Vagina (tissue), 2 donors: Measurements from ENCODE around the gene TRIM15. TPM values are rescaled to one million over a fixed set of nuclear protein-coding genes. Genes with fewer than 3 reads are reported as not detected.

Experiments used
- DNase-seq, 2 donors: peaks; one replicate each; pipeline ENCODE4 v3.0.0-alpha.2; 2017; ENCODE audit errors: extremely low spot score in 2 of 2
- H3K27ac ChIP-seq: fragments of 200-600 bp; sonication (generic); one replicate; pipeline ENCODE4 v1.5.1; 2019
- H3K27me3 ChIP-seq: fragments of 200-600 bp; sonication (generic); one replicate; pipeline ENCODE4 v1.5.1; 2019
- H3K36me3 ChIP-seq, 2 donors: fragments of 200-600 bp; sonication (generic); one replicate each; pipeline ENCODE4 v1.5.1; 2017 to 2019
- H3K4me1 ChIP-seq: fragments of 200-600 bp; sonication (generic); one replicate; pipeline ENCODE4 v1.5.1; 2019
- H3K4me3 ChIP-seq, 2 donors: fragments of 200-600 bp; sonication (generic); 1 replicate in 1 of 2; 2 replicates in 1 of 2; pipeline ENCODE4 v1.5.1; 2016 to 2019
- H3K9me3 ChIP-seq: fragments of 200-600 bp; sonication (generic); one replicate; pipeline ENCODE4 v1.5.1; 2019
- POLR2A ChIP-seq, 2 donors: fragments of 450-650 bp; IDR thresholded peaks; one replicate each; pipeline ENCODE4 v1.6.1; 2017; ENCODE audit warnings: antibody characterized with exemption in 2 of 2, mild to moderate bottlenecking in 2 of 2, moderate library complexity in 2 of 2
- POLR2AphosphoS5 ChIP-seq, 2 donors: sonication (generic); formaldehyde crosslinking; IDR thresholded peaks; one replicate each; pipeline ENCODE4 v1.9.0; 2017; ENCODE audit warnings: antibody characterized with exemption in 2 of 2, mild to moderate bottlenecking in 2 of 2, low read depth in 1 of 2; ENCODE audit not compliant: insufficient read depth in 1 of 2
- intact Hi-C: fragments of 100-400 bp; cut with DNase I; formaldehyde crosslinking; loops from one replicate; pipeline ENCODE4 v1.15.1; 2023
- total RNA-seq: library from RNA; depleted of rRNA; stranded (reverse); fragments of >200 nt; gene quantifications from one replicate; pipeline ENCODE4 v1.2.3, GENCODE V29; 2016
- TF ChIP-seq, protein P1 (sequence below), 3 experiments: fragments of 450-650 bp in 2 of 3; fragments of 200-600 bp in 1 of 3; sonication (generic) in 1 of 3; IDR thresholded peaks; one replicate each; pipeline ENCODE4 v1.5.1; 2017 to 2019; ENCODE audit warnings: antibody characterized with exemption in 3 of 3, mild to moderate bottlenecking in 2 of 3, moderate library complexity in 2 of 3

Gene TRIM15
- total RNA-seq, 1 donor from 2014 or later = not detected

DNA sequence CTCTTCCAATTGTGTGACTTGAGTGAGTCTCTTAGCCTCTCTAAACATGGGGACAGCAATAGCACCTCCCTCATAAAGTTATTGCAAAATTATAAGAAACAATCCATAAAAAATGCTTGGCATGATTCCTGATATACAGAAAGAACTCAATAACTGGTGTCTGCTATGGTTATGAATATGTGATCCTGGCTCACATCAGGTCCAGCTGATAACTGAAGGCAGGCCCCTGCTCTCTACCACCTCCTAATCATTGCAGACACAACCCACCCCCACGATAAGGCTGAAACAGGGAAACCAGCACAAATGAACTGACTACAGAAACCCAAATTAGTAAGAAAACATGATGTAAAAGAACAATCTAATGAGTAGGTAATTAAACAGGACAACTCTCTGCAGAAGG lies 5.4 kb downstream of the TRIM15 start:
- peaks cover 8% of the 10 kb centered on the region for H3K27me3 ChIP-seq

DNA sequence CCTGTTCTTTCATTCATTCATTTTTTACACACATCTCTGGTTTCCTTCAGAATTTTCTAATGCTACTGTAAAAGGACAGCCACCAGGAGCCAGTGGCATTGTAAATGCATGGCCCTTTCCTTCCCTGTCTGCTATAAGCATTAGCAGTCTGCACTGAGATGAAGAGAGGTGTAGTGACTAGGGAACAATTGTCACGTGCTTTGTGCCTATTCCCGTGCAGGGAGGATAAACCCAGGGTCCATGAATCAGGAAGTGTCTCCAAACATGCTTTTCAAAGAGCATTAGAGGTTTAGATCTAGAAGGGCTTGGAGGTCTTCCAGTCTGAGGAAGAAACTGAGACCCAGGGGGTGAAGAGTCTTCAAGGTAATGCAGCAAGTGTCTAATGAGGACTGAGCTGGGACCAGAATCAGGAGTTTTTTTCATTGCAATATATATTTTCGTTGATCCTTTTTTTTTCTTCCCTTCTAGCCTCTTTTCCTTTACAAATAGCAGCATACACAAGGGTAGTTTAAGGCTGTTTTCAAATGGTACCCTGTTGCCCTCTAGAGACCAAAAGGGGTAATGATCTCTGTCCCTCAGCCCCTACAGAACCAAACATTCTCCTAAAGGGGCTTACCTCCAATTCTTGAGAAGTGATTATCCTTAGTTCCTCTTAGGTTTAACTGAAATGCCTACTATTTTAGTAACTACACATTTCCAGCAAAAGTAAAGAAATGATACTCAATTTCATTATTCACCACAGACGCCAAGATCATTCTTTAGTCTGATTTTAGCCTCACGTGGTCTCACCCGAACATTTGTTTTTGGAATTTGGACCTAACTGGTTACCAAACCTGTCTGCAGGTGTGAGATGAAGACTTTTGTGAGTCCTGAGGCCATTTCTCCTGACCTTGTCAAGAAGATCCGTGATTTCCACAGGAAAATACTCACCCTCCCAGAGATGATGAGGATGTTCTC lies 6.6 kb downstream of the TRIM15 start:
- TF ChIP-seq POLR2A (IDR thresholded peaks at IDR 0.05) = no peak
- TF ChIP-seq, protein P1, sequence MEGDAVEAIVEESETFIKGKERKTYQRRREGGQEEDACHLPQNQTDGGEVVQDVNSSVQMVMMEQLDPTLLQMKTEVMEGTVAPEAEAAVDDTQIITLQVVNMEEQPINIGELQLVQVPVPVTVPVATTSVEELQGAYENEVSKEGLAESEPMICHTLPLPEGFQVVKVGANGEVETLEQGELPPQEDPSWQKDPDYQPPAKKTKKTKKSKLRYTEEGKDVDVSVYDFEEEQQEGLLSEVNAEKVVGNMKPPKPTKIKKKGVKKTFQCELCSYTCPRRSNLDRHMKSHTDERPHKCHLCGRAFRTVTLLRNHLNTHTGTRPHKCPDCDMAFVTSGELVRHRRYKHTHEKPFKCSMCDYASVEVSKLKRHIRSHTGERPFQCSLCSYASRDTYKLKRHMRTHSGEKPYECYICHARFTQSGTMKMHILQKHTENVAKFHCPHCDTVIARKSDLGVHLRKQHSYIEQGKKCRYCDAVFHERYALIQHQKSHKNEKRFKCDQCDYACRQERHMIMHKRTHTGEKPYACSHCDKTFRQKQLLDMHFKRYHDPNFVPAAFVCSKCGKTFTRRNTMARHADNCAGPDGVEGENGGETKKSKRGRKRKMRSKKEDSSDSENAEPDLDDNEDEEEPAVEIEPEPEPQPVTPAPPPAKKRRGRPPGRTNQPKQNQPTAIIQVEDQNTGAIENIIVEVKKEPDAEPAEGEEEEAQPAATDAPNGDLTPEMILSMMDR (IDR thresholded peaks at IDR 0.05) = peak in 2 of 3 experiments; percentile 48 to 56
- H3K36me3 ChIP-seq = no peaks in the 10 kb centered on the region
- DNase-seq = peak in 1 of 2 donors; percentile 25
- no peak overlapping the region for H3K27ac ChIP-seq
- no peak overlapping the region for H3K4me3 ChIP-seq
- no peaks in the 10 kb centered on the region for H3K9me3 ChIP-seq
- intact Hi-C loops = loop anchor here (5.0 kb wide), 1 partner anchor 1383 kb away; no protein-coding TSS in a partner anchor
- peaks cover 8% of the 10 kb centered on the region for H3K27me3 ChIP-seq
- H3K4me1 ChIP-seq = peaks cover 9% of the 10 kb centered on the region

More for the DNA sequence above, 5.4 kb downstream of the TRIM15 start:
- DNase-seq = no peak
- TF ChIP-seq POLR2AphosphoS5 (IDR thresholded peaks at IDR 0.05; ENCODE audit: insufficient read depth in 1 of 2, low read depth in 1 of 2) (no peak), POLR2A (IDR thresholded peaks at IDR 0.05) (no peak)
- TF ChIP-seq, protein P1 (IDR thresholded peaks at IDR 0.05) = no peak
- H3K4me1 ChIP-seq = peaks cover 9% of the 10 kb centered on the region
- H3K9me3 ChIP-seq = no peaks in the 10 kb centered on the region
- H3K27ac ChIP-seq = no peak overlapping the region
- intact Hi-C loops = loop anchor here (5.0 kb wide), 1 partner anchor 1381 kb away; no protein-coding TSS in a partner anchor
- H3K4me3 ChIP-seq = no peak overlapping the region
- no peaks in the 10 kb centered on the region for H3K36me3 ChIP-seq

DNA sequence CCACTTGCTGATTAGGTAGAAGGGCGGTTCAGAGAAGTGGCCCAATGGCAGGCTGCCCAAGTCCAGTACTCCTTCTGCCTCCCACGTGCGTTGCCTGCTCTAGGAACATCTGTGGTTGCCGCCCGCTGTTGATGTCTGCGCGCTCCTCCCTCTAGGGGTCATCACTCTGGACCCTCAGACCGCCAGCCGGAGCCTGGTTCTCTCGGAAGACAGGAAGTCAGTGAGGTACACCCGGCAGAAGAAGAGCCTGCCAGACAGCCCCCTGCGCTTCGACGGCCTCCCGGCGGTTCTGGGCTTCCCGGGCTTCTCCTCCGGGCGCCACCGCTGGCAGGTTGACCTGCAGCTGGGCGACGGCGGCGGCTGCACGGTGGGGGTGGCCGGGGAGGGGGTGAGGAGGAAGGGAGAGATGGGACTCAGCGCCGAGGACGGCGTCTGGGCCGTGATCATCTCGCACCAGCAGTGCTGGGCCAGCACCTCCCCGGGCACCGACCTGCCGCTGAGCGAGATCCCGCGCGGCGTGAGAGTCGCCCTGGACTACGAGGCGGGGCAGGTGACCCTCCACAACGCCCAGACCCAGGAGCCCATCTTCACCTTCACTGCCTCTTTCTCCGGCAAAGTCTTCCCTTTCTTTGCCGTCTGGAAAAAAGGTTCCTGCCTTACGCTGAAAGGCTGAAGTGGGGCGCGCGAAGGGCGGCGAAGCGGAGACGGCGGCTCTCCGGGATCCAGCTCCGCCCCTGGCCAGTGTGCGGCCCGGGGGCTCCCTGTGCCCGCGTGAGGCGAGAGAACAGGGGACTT lies 8.5 kb downstream of the TRIM15 start:
- H3K27me3 ChIP-seq = peaks cover 8% of the 10 kb centered on the region
- no peaks in the 10 kb centered on the region for H3K9me3 ChIP-seq
- no peaks in the 10 kb centered on the region for H3K36me3 ChIP-seq
- peak in 1 of 2 donors; percentile 78 for DNase-seq
- H3K4me1 ChIP-seq = peaks cover 9% of the 10 kb centered on the region
- TF ChIP-seq, protein P1 (IDR thresholded peaks at IDR 0.05) = no peak
- no peak for TF ChIP-seq POLR2AphosphoS5 (IDR thresholded peaks at IDR 0.05; ENCODE audit: insufficient read depth in 1 of 2, low read depth in 1 of 2)
- no peak for TF ChIP-seq POLR2A (IDR thresholded peaks at IDR 0.05)
- intact Hi-C loops = no loop called here
- H3K4me3 ChIP-seq = no peak overlapping the region
- H3K27ac ChIP-seq = no peak overlapping the region

DNA sequence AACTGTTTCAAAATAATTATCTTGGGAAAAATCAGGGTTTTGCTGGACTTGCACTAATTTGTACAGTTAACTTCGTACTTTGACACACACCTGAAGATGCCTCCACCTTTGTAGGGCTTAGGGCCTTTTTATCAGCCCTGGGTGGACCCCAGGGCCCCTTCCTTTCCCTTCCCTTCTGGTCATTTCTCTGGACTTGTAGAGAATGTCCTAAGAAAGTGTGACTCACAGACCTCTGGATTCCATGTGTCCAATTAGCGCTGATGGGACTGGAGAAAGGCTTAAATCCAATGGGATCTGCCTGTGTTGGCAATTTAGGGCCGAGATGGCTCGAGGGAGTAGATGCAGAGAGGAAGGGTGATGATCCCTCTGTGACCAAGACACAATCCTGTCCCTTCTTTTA lies 9.3 kb downstream of the TRIM15 start:
- peak in 1 of 2 donors; percentile 42 for DNase-seq
- intact Hi-C loops = no loop called here
- TF ChIP-seq POLR2A (IDR thresholded peaks at IDR 0.05) = no peak
- TF ChIP-seq POLR2AphosphoS5 (IDR thresholded peaks at IDR 0.05; ENCODE audit: insufficient read depth in 1 of 2, low read depth in 1 of 2) = no peak
- TF ChIP-seq, protein P1 (IDR thresholded peaks at IDR 0.05) = no peak
- no peaks in the 10 kb centered on the region for H3K9me3 ChIP-seq
- no peaks in the 10 kb centered on the region for H3K36me3 ChIP-seq
- no peak overlapping the region for H3K4me3 ChIP-seq
- peaks cover 8% of the 10 kb centered on the region for H3K27me3 ChIP-seq
- H3K27ac ChIP-seq = no peak overlapping the region
- peaks cover 9% of the 10 kb centered on the region for H3K4me1 ChIP-seq
